Lung (tissue), 12 donors: ENCODE measurements around the gene KLK5. TPM values are rescaled to one million over a fixed set of nuclear protein-coding genes. Genes with fewer than 3 reads are reported as not detected.
"Not testable (repeated sequence)": the region's sequence is repeated elsewhere in the genome, so short reads cannot be mapped to it uniquely, and the experiment has no call there.

Source experiments
- ATAC-seq: fragments of 200-7000 bp; cut with Tn5 transposase; one replicate; pipeline ENCODE4 v1.9.1; 2020; ENCODE audit warnings: moderate number of reproducible peaks; ENCODE audit not compliant: insufficient read depth, low FRiP score
- DNase-seq, 3 donors: peaks; one replicate each; pipeline ENCODE4 v3.0.0-alpha.2; 2013 to 2017
- H3K27ac ChIP-seq, 2 donors: one replicate each; pipeline ENCODE4 v1.5.1; 2013; ENCODE audit warnings: mild to moderate bottlenecking in 2 of 2, moderate library complexity in 2 of 2, control low read depth in 1 of 2, inconsistent platforms in 1 of 2, low read depth in 1 of 2, low read length in 1 of 2
- H3K27me3 ChIP-seq, 3 donors: one replicate each; pipeline ENCODE4 v1.5.1; 2013; ENCODE audit warnings: low read length in 2 of 3; ENCODE audit not compliant: control insufficient read depth in 3 of 3, insufficient read depth in 3 of 3
- H3K36me3 ChIP-seq, 4 donors: one replicate each; pipeline ENCODE4 v1.5.1; 2013; ENCODE audit warnings: low read length in 4 of 4, mild to moderate bottlenecking in 1 of 4, moderate library complexity in 1 of 4; ENCODE audit not compliant: control insufficient read depth in 4 of 4, insufficient read depth in 4 of 4
- H3K4me1 ChIP-seq, 5 donors: one replicate each; pipeline ENCODE4 v1.5.1; 2013; ENCODE audit warnings: low read length in 5 of 5, mild to moderate bottlenecking in 2 of 5, moderate library complexity in 1 of 5; ENCODE audit not compliant: control insufficient read depth in 5 of 5, insufficient read depth in 5 of 5
- H3K4me3 ChIP-seq: one replicate; pipeline ENCODE4 v1.5.1; 2013; ENCODE audit warnings: mild to moderate bottlenecking, control low read depth, moderate library complexity
- H3K9ac ChIP-seq, 2 donors: one replicate each; pipeline ENCODE4 v1.5.1; 2013; ENCODE audit warnings: low read length in 2 of 2, control low read depth in 1 of 2; ENCODE audit not compliant: insufficient read depth in 1 of 2
- H3K9me3 ChIP-seq, 4 donors: one replicate each; pipeline ENCODE4 v1.5.1; 2013; ENCODE audit warnings: low read length in 3 of 4, mild to moderate bottlenecking in 1 of 4, moderate library complexity in 1 of 4; ENCODE audit not compliant: control insufficient read depth in 4 of 4, insufficient read depth in 3 of 4
- WGBS, 2 donors: extraction: QIAGEN DNeasy Blood & Tissue Kit; methylation state at CpG; one replicate each; pipeline ENCODE4 v1.1.7; 2013; 5-methylcytosine and 5-hydroxymethylcytosine counted together
- polyA plus RNA-seq, 2 donors: library from polyadenylated mRNA; stranded (reverse); fragments of 200-250 nt; gene quantifications; one replicate each; pipeline ENCODE4 v1.2.1, GENCODE V29; 2013
- total RNA-seq, 2 donors: library from RNA; depleted of rRNA in 1 of 2; stranded (reverse); fragments of >200 nt in 1 of 2; gene quantifications; one replicate each; pipeline ENCODE4 v1.2.1, GENCODE V29; 2014 to 2021
- TF ChIP-seq, protein P1 (sequence below): IDR thresholded peaks from 2 replicates; pipeline ENCODE4 v1.5.1; 2012; ENCODE audit warnings: mild to moderate bottlenecking; ENCODE audit errors: control extremely low read depth, extremely low read depth
- donor health status: control.
- donor health status: control.
- donor health status: Bipolar disorder and iron deficiency.
- donor health status: healthy.
- donor health status: DM: yes; HTN: yes; CAD: no.

KLK5 gene
- total and polyA plus RNA-seq, 4 donors: 0.06 to 0.60 TPM; not detected in 2

DNA sequence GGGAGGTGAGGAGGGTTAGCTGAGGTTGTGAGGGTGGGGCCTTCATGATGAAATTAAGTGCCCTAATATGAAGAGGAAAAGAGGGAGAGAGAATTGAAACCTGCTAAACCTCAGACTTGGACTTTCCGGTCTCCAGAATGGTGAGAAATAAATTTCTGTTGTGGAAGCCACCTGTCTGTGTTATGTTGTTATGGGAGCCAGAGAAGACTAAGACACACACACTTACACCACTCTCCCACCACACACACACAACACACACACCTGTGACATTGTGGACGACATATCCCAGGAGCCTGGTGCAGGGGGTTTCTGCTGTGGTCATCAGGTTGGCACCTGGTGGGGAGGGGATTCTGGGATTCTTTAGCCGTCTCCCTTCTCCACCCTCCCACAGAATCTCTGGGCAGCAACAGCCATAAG lies 55.6 kb downstream of the KLK5 start:
- Histone ChIP-seq H3K36me3 (no peaks in the 10 kb centered on the region), H3K4me3 (no peak overlapping the region), H3K9me3 (no peaks in the 10 kb centered on the region), H3K27ac (no peak overlapping the region), H3K27me3 (peaks cover 0 to 2% (median 0%) of the 10 kb centered on the region in 3 donors), H3K4me1 (no peaks in the 10 kb centered on the region), H3K9ac (no peak overlapping the region)
- TF ChIP-seq, protein P1, sequence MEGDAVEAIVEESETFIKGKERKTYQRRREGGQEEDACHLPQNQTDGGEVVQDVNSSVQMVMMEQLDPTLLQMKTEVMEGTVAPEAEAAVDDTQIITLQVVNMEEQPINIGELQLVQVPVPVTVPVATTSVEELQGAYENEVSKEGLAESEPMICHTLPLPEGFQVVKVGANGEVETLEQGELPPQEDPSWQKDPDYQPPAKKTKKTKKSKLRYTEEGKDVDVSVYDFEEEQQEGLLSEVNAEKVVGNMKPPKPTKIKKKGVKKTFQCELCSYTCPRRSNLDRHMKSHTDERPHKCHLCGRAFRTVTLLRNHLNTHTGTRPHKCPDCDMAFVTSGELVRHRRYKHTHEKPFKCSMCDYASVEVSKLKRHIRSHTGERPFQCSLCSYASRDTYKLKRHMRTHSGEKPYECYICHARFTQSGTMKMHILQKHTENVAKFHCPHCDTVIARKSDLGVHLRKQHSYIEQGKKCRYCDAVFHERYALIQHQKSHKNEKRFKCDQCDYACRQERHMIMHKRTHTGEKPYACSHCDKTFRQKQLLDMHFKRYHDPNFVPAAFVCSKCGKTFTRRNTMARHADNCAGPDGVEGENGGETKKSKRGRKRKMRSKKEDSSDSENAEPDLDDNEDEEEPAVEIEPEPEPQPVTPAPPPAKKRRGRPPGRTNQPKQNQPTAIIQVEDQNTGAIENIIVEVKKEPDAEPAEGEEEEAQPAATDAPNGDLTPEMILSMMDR: no peak
- no peak for DNase-seq
- 72 to 79% methylated on average over 3 of the region's 3 CpGs for WGBS, 2 donors
- no peak for ATAC-seq

DNA sequence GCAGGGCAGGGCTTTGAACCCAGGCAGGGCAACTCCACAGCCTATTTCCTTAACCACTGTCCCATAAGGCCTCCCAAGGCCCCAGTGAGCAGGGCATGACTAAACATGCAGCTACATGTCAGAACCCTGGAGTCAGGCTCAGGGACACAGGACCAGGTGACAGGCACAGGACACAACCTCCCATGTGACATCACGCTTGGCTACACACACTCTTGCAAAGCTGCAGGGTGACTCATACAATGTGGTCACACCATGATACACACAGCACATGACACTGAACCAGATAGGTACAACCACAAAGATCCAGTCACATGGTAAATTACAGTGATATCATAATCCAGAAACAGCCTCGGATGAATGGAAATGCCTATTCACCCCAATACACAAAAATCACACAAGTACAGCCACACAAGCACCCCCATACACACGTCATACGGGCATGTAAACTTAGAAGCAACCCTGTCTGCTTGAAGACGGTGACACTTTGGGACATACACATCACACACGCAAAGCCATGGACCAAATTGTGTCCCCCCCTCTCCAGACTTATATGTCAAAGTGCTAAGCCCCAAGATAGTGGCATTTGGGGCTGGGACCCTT lies 56.1 kb downstream of the KLK5 start:
- Histone ChIP-seq H3K27ac (no peak overlapping the region), H3K4me3 (no peak overlapping the region), H3K9ac (no peak overlapping the region), H3K9me3 (no peaks in the 10 kb centered on the region), H3K27me3 (peaks cover 0 to 2% (median 0%) of the 10 kb centered on the region in 3 donors), H3K36me3 (no peaks in the 10 kb centered on the region), H3K4me1 (no peaks in the 10 kb centered on the region)
- 69 to 78% methylated on average over 6 of the region's 6 CpGs for WGBS, 2 donors
- TF ChIP-seq, protein P1: no peak
- DNase-seq (no peak), ATAC-seq (no peak)

DNA sequence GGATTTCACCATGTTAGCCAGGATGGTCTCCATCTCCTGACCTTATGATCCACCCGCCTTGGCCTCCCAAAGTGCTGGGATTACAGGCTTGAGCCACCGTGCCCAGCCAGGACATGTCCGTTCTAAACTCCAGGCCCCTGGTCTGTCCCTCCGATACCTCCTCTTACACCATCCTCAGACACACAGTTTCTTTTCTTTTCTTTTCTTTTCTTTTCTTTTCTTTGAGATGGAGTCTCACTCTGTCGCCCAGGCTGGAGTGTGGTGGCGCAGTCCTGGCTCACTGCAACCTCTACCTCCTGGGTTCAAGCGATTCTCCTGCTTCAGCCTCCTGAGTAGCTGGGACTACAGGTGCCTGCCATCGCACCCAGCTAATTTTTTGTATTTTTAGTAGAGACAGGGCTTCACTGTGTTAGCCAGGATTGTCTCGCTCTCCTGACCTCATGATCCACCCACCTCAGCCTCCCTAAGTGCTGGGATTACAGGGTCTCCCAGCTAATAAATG lies 56.7 kb downstream of the KLK5 start:
- not testable (repeated sequence) for H3K4me1 ChIP-seq, H3K4me3 ChIP-seq, H3K27ac ChIP-seq, H3K36me3 ChIP-seq, H3K9ac ChIP-seq, ATAC-seq, DNase-seq, H3K27me3 ChIP-seq, H3K9me3 ChIP-seq
- 84 to 88% methylated on average over 9 of the region's 9 CpGs for WGBS, 2 donors

DNA sequence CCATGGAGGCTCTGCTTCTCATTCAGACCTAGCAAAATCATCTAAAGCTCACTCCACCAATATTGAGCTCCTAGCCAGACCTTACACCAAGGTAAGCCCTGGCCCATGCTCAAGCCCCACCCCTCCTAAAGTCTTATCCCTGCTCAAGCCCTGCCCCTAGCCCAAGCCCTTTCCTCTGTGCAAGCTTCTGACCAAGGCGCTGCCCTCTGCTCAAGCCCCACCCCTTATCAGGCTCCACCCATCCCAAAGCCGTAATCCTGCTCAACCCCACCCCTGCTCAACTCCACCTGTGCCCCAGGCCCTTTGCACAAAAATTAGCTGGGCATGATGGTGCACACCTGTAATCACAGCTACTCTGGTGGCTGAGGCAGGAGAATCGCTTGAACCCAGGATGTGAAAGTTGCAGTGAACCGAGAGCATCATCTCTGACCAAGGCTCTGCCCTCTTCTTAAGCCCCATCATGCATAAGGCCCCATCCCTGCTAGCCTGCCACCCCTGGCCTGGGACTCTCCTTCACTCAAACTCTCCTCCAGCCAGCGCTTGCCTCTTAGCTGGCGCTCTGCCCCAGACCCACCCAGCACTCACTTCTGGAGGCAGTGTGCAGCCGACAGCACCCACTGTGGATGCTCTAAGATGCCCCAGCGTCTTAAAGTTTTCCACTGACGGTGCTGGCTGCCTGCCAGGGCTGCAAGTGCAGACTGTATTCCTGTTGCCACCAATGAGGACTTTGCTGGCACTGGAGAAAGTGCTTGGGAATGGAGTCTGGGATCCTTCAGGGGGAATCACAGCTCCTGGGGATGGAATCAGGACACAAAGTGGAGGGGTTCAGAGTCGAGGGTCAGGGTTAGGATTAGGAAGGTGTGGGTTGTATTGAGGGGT lies 58.1 kb downstream of the KLK5 start:
- ATAC-seq: no peak
- peaks cover 0 to 2% (median 0%) of the 10 kb centered on the region in 4 donors for H3K9me3 ChIP-seq
- no peaks in the 10 kb centered on the region for H3K4me1 ChIP-seq
- no peaks in the 10 kb centered on the region for H3K36me3 ChIP-seq
- H3K27ac ChIP-seq: no peak overlapping the region
- no peak overlapping the region for H3K4me3 ChIP-seq
- TF ChIP-seq, protein P1: no peak
- 59 to 75% methylated on average over 10 of the region's 10 CpGs for WGBS, 2 donors
- H3K9ac ChIP-seq: no peak overlapping the region
- peaks cover 0 to 4% (median 2%) of the 10 kb centered on the region in 3 donors for H3K27me3 ChIP-seq
- DNase-seq: no peak
